ENCODE results near the gene GNRHR.
"Not testable (repeated sequence)": the region's sequence is repeated elsewhere in the genome, so short reads cannot be mapped to it uniquely, and the experiment has no call there.

The GNRHR gene

DNA sequence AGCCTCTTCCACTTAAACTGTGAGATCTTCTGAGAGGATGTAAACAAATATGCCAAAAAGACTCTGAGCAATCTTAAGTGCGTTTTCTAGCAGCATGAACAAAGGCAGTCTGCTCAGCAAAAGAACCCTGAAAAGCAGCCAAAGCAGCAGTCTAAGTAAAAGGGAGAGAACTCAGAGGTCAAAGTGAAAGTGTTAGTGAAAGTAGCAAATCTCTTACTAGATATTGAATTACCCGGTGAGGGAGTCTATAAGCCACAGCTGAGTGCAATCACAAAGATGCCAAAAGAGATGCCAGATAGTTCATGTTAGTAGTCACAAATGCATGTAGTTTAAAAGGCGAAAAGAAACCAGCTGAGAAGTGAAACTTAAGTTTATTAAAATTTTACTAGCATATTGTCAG is 7.9 kb upstream of the GNRHR start:
- Histone ChIP-seq H3K27me3 (ENCODE audit: control insufficient read depth in 2 of 2, insufficient read depth in 2 of 2, low read length in 2 of 2) (no peaks in the 10 kb centered on the region), H3K9me3 (ENCODE audit: control insufficient read depth in 2 of 2, low read length in 2 of 2) (no peaks in the 10 kb centered on the region), H3K4me3 (ENCODE audit: low read length in 2 of 2) (no peak overlapping the region), H3K27ac (ENCODE audit: low read depth in 2 of 2, low read length in 2 of 2) (no peak overlapping the region), H3K9ac (ENCODE audit: low read depth in 1 of 2, low read length in 2 of 2) (no peak overlapping the region), H3K36me3 (ENCODE audit: control insufficient read depth in 2 of 2, insufficient read depth in 2 of 2, low read length in 2 of 2) (no peaks in the 10 kb centered on the region), H3K4me1 (ENCODE audit: control insufficient read depth in 2 of 2, insufficient read depth in 2 of 2, low read length in 2 of 2) (no peaks in the 10 kb centered on the region)

DNA sequence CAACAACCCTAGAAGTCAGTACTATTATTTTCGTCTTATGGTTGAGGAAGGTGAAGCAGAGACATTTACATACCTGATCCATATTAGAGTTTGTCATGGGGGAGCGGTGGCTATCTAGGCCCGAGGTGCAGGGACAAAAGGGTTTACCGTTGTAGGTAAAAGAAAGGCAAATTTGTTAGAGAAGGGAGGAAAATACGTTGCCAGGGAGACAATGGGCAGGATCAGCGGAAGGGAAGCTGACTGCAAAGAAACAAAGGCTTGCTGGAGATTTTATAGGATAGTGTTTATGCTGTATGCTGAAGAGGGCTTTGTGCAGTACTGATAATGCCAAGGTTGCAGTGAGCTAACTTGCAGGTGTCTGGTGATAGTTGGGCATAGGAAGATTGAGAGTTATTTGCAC is 2.8 kb upstream of the GNRHR start:
- not testable (repeated sequence) for H3K9ac ChIP-seq (ENCODE audit: low read depth in 1 of 2, low read length in 2 of 2); H3K9me3 ChIP-seq (ENCODE audit: control insufficient read depth in 2 of 2, low read length in 2 of 2); H3K4me3 ChIP-seq (ENCODE audit: low read length in 2 of 2); H3K27ac ChIP-seq (ENCODE audit: low read depth in 2 of 2, low read length in 2 of 2); H3K4me1 ChIP-seq (ENCODE audit: control insufficient read depth in 2 of 2, insufficient read depth in 2 of 2, low read length in 2 of 2); H3K36me3 ChIP-seq (ENCODE audit: control insufficient read depth in 2 of 2, insufficient read depth in 2 of 2, low read length in 2 of 2); H3K27me3 ChIP-seq (ENCODE audit: control insufficient read depth in 2 of 2, insufficient read depth in 2 of 2, low read length in 2 of 2)

DNA sequence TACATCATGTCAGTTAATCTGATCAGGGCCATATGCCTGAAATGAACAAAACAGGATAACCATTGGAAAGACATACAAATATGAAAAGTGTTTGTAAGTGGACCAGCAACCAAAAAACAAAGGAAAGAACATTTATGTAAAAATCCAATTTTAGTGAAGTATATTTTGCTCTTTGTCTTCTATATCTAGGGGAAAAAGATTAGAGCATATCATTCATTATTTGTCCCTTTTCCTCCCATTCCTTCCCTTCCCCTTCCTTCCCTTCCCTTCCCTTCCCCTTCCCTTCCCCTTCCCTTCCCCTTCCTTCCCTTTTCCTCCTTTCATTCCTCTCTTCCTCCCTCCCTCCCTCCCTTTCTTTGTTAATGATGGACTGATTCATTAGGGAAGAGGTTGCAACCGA is 1.8 kb upstream of the GNRHR start:
- no peak overlapping the region for H3K4me3 ChIP-seq (ENCODE audit: low read length in 2 of 2)
- no peaks in the 10 kb centered on the region for H3K27me3 ChIP-seq (ENCODE audit: control insufficient read depth in 2 of 2, insufficient read depth in 2 of 2, low read length in 2 of 2)
- H3K27ac ChIP-seq (ENCODE audit: low read depth in 2 of 2, low read length in 2 of 2): no peak overlapping the region
- no peak overlapping the region for H3K9ac ChIP-seq (ENCODE audit: low read depth in 1 of 2, low read length in 2 of 2)
- H3K4me1 ChIP-seq (ENCODE audit: control insufficient read depth in 2 of 2, insufficient read depth in 2 of 2, low read length in 2 of 2): no peaks in the 10 kb centered on the region
- H3K9me3 ChIP-seq (ENCODE audit: control insufficient read depth in 2 of 2, low read length in 2 of 2): no peaks in the 10 kb centered on the region
- no peaks in the 10 kb centered on the region for H3K36me3 ChIP-seq (ENCODE audit: control insufficient read depth in 2 of 2, insufficient read depth in 2 of 2, low read length in 2 of 2)

DNA sequence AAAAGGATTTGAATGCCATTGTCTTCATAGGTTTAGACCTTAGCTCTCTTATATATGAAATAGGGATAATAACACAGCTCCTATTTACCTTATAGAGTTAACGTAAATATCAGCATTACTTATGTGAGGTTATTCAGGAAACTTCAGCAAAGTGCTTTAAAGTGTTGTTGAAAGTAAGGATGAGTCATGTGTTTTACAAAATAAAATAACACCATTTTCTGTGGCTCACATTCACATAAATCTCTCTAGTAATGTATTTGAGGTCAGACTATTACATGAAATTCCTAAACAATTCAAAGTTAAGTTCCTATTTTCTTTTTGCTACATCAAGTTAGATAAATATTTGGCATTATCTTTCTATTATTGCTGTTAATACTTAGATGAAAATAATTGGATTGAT is 2.9 kb downstream of the GNRHR start:
- H3K9ac ChIP-seq (ENCODE audit: low read depth in 1 of 2, low read length in 2 of 2): no peak overlapping the region
- H3K27ac ChIP-seq (ENCODE audit: low read depth in 2 of 2, low read length in 2 of 2): no peak overlapping the region
- no peaks in the 10 kb centered on the region for H3K36me3 ChIP-seq (ENCODE audit: control insufficient read depth in 2 of 2, insufficient read depth in 2 of 2, low read length in 2 of 2)
- H3K4me3 ChIP-seq (ENCODE audit: low read length in 2 of 2): no peak overlapping the region
- no peaks in the 10 kb centered on the region for H3K9me3 ChIP-seq (ENCODE audit: control insufficient read depth in 2 of 2, low read length in 2 of 2)
- H3K27me3 ChIP-seq (ENCODE audit: control insufficient read depth in 2 of 2, insufficient read depth in 2 of 2, low read length in 2 of 2): no peaks in the 10 kb centered on the region
- H3K4me1 ChIP-seq (ENCODE audit: control insufficient read depth in 2 of 2, insufficient read depth in 2 of 2, low read length in 2 of 2): no peaks in the 10 kb centered on the region

DNA sequence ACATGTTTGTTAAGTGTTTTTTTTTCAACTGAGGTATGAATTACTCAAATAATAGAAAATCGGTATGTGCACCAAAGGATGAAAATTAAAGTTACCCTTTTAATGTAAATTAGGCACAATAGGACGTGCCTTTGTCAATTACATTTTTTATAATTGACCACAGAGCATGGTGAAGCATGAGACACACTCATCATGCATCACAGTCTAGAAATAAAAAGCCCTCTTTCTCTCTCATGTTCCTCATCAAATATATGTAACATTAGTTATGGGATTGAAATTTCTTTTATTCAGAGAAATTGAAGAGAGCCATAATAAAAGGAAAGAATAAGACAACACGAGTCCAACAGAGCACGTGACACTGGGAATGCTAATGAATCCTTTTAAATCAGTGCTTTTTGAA is 3.5 kb downstream of the GNRHR start:
- H3K4me1 ChIP-seq (ENCODE audit: control insufficient read depth in 2 of 2, insufficient read depth in 2 of 2, low read length in 2 of 2): no peaks in the 10 kb centered on the region
- no peak overlapping the region for H3K9ac ChIP-seq (ENCODE audit: low read depth in 1 of 2, low read length in 2 of 2)
- no peaks in the 10 kb centered on the region for H3K27me3 ChIP-seq (ENCODE audit: control insufficient read depth in 2 of 2, insufficient read depth in 2 of 2, low read length in 2 of 2)
- no peaks in the 10 kb centered on the region for H3K36me3 ChIP-seq (ENCODE audit: control insufficient read depth in 2 of 2, insufficient read depth in 2 of 2, low read length in 2 of 2)
- no peaks in the 10 kb centered on the region for H3K9me3 ChIP-seq (ENCODE audit: control insufficient read depth in 2 of 2, low read length in 2 of 2)
- H3K27ac ChIP-seq (ENCODE audit: low read depth in 2 of 2, low read length in 2 of 2): no peak overlapping the region
- no peak overlapping the region for H3K4me3 ChIP-seq (ENCODE audit: low read length in 2 of 2)

DNA sequence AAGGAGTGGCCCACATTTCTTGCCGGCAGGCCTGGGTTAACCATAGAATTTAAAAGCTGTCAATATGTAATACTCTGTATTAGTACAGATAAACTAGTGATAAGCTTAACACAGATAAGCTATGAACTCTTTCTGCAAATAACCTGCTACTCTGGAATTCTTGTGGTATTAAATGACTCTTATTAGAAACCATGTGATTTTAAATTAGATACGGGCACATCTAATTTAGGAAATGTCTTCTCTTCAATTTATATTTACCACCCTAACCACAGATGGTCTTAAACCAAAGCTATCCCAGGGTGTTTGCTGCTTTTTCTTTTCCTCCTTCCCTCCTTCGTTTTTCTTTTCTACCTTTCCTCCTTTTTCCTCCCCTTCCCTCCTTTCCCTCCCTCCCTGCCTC is 4.9 kb downstream of the GNRHR start:
- H3K4me3 ChIP-seq (ENCODE audit: low read length in 2 of 2): no peak overlapping the region

DNA sequence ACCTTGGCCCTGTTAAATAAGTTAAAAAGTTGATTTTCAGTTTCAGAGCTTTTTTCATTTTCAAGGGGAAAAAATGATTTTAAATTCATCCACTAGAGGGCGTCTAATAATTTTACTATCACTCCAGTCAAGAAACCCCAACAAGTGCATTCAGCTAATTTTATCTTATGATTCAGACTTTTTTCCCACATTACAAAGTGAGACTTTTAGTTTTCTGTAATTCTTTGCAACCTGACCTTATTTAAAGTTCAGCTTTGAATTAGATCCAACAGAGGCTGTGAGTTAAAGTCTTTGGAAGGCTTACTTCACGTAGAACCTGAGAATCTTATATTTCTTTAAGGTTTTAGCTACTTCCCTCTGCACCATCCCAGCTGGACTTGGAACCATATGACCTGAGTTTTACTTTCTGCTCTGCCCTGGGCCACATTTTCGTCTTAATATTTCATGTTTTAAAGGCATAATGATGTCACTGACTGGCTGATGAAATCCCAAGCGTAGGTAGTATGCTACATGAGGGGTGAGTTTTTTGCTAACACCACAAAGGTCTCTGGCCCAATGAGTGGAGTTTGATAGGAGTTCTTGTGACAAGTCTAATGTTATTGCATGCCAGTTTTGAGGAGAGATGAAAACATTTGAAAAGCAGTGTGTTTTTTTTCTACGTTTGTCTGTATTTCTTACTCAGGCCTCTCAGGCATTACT is 7.2 kb downstream of the GNRHR start:
- no peak overlapping the region for H3K4me3 ChIP-seq (ENCODE audit: low read length in 2 of 2)
- no peaks in the 10 kb centered on the region for H3K36me3 ChIP-seq (ENCODE audit: control insufficient read depth in 2 of 2, insufficient read depth in 2 of 2, low read length in 2 of 2)
- H3K9me3 ChIP-seq (ENCODE audit: control insufficient read depth in 2 of 2, low read length in 2 of 2): no peaks in the 10 kb centered on the region
- H3K27me3 ChIP-seq (ENCODE audit: control insufficient read depth in 2 of 2, insufficient read depth in 2 of 2, low read length in 2 of 2): no peaks in the 10 kb centered on the region
- no peak overlapping the region for H3K27ac ChIP-seq (ENCODE audit: low read depth in 2 of 2, low read length in 2 of 2)
- H3K4me1 ChIP-seq (ENCODE audit: control insufficient read depth in 2 of 2, insufficient read depth in 2 of 2, low read length in 2 of 2): no peaks in the 10 kb centered on the region
- H3K9ac ChIP-seq (ENCODE audit: low read depth in 1 of 2, low read length in 2 of 2): no peak overlapping the region

More for the DNA sequence above, 4.9 kb downstream of the GNRHR start:
- Histone ChIP-seq H3K27ac (ENCODE audit: low read depth in 2 of 2, low read length in 2 of 2) (no peak overlapping the region), H3K9ac (ENCODE audit: low read depth in 1 of 2, low read length in 2 of 2) (no peak overlapping the region), H3K9me3 (ENCODE audit: control insufficient read depth in 2 of 2, low read length in 2 of 2) (no peaks in the 10 kb centered on the region), H3K36me3 (ENCODE audit: control insufficient read depth in 2 of 2, insufficient read depth in 2 of 2, low read length in 2 of 2) (no peaks in the 10 kb centered on the region), H3K4me1 (ENCODE audit: control insufficient read depth in 2 of 2, insufficient read depth in 2 of 2, low read length in 2 of 2) (no peaks in the 10 kb centered on the region), H3K27me3 (ENCODE audit: control insufficient read depth in 2 of 2, insufficient read depth in 2 of 2, low read length in 2 of 2) (no peaks in the 10 kb centered on the region)

DNA sequence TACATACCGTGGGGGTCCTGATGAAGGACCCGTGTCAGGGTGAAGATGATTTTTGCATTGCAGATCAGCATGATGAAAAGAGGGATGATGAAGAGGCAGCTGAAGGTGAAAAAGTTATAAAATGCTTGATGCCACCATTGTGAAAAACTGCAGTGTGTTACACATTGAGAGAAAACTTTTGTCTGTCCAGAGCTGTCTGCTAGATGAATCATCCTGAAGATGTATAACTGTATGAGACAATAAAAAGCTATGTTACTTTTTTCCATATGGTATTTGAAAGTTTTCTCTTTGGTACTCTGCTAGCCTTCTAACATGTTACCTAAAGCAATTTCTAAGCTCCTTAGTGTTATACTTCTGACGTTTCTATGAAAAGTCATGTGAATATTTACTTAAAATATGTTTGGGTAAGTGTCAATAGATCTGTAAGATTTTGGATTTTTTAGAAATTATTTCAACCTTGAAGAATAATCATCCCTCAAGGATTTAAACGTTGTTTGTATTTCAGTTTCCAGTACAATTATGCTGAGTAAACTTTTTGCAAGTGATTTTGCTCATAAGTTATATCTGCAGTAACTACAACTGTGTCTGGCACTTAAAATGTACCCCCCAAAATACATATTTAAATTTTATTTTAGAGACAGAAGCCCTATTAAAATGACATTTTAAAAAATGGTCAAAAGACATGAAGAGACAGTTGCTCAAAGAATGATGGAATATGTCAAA is 9.5 kb downstream of the GNRHR start:
- H3K27ac ChIP-seq (ENCODE audit: low read depth in 2 of 2, low read length in 2 of 2): no peak overlapping the region
- H3K9me3 ChIP-seq (ENCODE audit: control insufficient read depth in 2 of 2, low read length in 2 of 2): no peaks in the 10 kb centered on the region
- no peaks in the 10 kb centered on the region for H3K27me3 ChIP-seq (ENCODE audit: control insufficient read depth in 2 of 2, insufficient read depth in 2 of 2, low read length in 2 of 2)
- no peak overlapping the region for H3K9ac ChIP-seq (ENCODE audit: low read depth in 1 of 2, low read length in 2 of 2)
- no peaks in the 10 kb centered on the region for H3K36me3 ChIP-seq (ENCODE audit: control insufficient read depth in 2 of 2, insufficient read depth in 2 of 2, low read length in 2 of 2)
- no peaks in the 10 kb centered on the region for H3K4me1 ChIP-seq (ENCODE audit: control insufficient read depth in 2 of 2, insufficient read depth in 2 of 2, low read length in 2 of 2)
- no peak overlapping the region for H3K4me3 ChIP-seq (ENCODE audit: low read length in 2 of 2)

DNA sequence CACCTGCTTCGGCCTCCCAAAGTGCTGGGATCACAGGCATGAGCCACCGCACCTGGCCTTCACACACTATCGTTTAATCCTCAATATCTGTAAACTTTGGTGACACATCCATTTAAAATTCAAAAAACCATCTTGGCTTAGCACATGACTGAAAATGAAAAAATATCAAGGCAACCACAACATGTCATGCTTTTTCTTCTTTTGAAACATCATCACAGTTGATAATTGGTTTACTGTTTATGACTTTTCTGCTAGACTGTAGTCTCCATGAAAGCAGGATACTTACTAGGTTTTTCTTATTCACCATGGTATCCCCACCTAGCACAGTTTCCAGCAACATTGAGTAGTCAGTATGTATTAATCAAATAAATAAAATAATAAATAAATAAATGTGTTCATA is 11.0 kb downstream of the GNRHR start:
- no peaks in the 10 kb centered on the region for H3K27me3 ChIP-seq (ENCODE audit: control insufficient read depth in 2 of 2, insufficient read depth in 2 of 2, low read length in 2 of 2)
- H3K9me3 ChIP-seq (ENCODE audit: control insufficient read depth in 2 of 2, low read length in 2 of 2): no peaks in the 10 kb centered on the region
- H3K9ac ChIP-seq (ENCODE audit: low read depth in 1 of 2, low read length in 2 of 2): no peak overlapping the region
- no peaks in the 10 kb centered on the region for H3K4me1 ChIP-seq (ENCODE audit: control insufficient read depth in 2 of 2, insufficient read depth in 2 of 2, low read length in 2 of 2)
- H3K4me3 ChIP-seq (ENCODE audit: low read length in 2 of 2): no peak overlapping the region
- H3K36me3 ChIP-seq (ENCODE audit: control insufficient read depth in 2 of 2, insufficient read depth in 2 of 2, low read length in 2 of 2): no peaks in the 10 kb centered on the region
- no peak overlapping the region for H3K27ac ChIP-seq (ENCODE audit: low read depth in 2 of 2, low read length in 2 of 2)

DNA sequence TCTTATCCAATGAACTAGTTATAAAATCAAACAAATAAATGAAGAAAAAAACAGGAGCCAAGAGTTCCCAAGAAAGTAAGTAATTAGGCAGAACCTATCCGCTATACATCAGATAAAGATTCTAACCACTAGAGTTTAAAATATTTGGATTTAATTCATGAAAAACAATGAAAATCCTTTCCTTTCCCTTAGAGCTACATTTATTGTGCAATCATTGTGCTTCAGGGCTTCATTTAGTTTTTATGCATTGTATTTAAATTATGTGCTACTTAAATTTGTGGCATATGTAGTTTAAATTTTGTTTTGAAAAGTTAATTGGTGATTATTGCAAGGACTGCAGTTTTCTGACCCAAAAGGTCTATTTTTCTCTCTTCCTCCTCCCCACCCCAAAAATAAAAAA is 17.9 kb downstream of the GNRHR start:
- no peaks in the 10 kb centered on the region for H3K36me3 ChIP-seq (ENCODE audit: control insufficient read depth in 2 of 2, insufficient read depth in 2 of 2, low read length in 2 of 2)
- no peaks in the 10 kb centered on the region for H3K9me3 ChIP-seq (ENCODE audit: control insufficient read depth in 2 of 2, low read length in 2 of 2)
- H3K9ac ChIP-seq (ENCODE audit: low read depth in 1 of 2, low read length in 2 of 2): no peak overlapping the region
- no peaks in the 10 kb centered on the region for H3K4me1 ChIP-seq (ENCODE audit: control insufficient read depth in 2 of 2, insufficient read depth in 2 of 2, low read length in 2 of 2)
- no peak overlapping the region for H3K27ac ChIP-seq (ENCODE audit: low read depth in 2 of 2, low read length in 2 of 2)
- H3K4me3 ChIP-seq (ENCODE audit: low read length in 2 of 2): no peak overlapping the region
- no peaks in the 10 kb centered on the region for H3K27me3 ChIP-seq (ENCODE audit: control insufficient read depth in 2 of 2, insufficient read depth in 2 of 2, low read length in 2 of 2)
